GM18870 (cell line): ENCODE data around the gene ZNF239.
"Not testable (repeated sequence)": the region's sequence is repeated elsewhere in the genome, so short reads cannot be mapped to it uniquely, and the experiment has no call there.

Experiments
- ATAC-seq: cut with Tn5 transposase; IDR thresholded peaks from one replicate; pipeline ENCODE4 v1.9.1; 2021; ENCODE audit warnings: moderate library complexity; ENCODE audit not compliant: unreplicated experiment

ZNF239 gene

DNA sequence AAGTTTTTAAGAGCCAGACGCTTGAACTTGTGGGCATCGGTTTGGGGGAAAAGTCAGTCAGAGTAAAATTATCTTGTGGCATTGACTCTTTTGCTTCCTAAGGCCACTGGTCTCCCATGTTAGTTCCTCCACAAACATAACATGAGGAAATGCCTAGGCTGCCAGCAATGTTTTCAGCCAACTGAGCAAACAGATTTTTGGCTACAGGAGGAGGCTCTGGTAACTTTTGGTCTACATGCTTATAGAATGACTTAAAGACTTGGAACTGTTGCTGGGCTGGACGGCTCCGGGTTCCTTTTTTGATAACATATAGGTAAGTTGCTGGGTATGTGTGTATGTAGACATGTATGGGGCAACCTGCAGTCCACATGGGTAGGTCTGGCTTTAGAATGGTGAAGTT, 9.6 kb upstream of the ZNF239 start:
- ATAC-seq: no peak

DNA sequence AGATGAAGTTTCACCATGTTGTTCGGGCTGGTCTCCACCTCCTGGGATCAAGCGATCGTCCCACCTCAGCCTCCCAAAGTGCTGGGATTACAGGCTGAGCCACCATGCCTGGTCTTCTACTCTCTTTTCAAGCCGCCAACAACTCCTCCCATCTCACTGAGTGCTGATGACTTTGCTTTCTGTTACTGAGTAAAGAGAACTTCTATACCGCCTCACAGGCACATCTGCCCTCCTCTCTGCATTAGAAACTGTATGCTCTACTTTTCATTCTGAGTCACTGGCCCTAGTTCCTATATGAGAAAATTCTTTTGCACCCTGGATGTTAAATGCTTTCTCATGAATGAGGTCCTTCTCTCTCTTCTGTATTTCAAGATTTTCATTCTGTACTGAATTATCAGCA, 2.2 kb upstream of the ZNF239 start:
- no peak for ATAC-seq

DNA sequence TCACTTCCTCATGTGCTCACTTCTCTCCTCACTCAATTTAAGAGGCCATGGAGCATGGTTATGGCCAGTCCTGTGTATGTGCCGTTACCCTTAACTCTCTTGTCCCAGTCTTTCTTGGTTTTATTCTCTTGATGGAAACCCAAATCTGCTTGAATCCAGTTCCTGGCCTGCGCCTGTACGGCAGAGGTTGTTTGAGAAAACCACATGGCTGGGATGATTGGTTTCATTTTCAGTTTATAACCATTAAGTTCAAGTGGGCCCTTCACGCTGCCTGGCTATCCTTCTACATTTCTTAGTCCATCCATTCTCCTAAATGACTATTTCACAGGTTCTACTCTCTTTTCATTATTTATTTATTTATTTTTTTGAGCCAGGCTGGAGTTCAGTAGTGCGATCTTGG, 1.6 kb upstream of the ZNF239 start:
- ATAC-seq: no peak

DNA sequence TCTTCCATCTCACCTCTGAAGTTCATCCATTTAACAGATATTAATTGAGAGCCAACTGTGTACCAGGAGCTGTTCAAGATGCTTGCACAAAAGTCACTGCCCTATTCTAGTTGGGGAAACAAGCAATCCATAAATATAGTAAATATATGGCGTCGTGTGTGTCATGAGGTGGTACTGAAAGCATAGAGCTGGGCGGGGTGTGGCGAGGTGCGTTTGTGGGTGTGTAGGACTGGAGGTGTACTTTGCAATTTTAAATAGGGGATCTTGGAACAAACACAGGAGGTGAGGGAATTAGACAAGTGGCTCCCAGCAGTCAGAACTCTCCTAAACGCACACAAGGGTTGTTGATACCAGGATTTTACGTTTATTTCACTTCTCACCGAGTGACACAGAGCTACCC, 490 bp upstream of the ZNF239 start:
- ATAC-seq: no peak

DNA sequence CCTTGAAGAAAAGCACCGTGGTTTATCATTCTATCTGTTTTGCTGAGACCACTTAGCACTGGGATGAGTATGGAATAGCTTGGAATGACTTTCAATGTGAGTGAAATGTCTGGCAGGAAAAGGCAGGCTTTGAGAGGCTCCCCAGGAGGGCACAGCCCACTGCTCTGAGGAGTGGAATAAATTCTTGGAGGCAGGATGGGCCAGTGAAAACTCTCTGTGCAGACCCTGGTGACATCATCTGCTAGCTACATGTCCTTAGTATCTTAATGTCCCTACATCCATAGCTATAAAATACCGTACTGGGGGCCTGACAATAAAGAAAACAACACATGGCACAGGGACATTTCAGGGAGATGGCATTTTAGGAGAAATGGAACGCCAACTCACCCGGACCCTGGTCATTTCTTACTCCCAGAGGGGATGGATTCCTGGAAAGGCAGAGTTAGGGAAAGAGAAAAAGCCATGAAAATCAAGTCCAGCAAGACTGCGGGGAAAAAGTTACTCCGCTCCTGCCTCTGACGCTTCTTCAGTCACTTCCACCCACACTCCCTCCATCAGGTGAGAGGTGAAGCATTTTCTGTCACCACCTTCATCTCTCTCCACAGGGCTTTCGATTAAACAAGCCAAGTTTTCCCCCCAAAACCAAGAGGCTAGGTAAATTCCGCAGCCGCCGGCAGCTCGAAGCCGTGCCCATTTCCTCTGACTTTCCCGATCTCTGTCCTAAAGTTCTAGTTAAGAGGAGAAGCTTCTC, 991 bp downstream of the ZNF239 start:
- no peak for ATAC-seq

DNA sequence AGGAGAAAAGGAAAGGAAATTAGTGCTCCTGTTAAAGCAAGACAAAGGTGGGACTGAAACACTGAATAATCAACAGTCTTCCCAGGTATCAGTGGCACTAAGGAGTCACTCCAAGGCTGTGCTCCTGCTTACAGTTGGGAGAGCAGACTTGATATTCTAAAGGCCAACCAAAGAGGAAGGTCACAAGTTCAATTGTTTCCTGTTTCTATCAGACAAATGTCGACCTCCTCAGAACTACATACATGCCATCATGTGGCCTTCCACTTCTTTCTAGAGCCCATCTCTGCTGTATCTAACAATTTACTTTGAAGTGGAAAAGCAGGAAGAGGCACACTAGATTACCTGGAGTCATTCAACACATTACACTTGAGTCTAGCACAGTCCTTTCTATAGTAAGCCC, 3.4 kb downstream of the ZNF239 start:
- ATAC-seq: no peak

DNA sequence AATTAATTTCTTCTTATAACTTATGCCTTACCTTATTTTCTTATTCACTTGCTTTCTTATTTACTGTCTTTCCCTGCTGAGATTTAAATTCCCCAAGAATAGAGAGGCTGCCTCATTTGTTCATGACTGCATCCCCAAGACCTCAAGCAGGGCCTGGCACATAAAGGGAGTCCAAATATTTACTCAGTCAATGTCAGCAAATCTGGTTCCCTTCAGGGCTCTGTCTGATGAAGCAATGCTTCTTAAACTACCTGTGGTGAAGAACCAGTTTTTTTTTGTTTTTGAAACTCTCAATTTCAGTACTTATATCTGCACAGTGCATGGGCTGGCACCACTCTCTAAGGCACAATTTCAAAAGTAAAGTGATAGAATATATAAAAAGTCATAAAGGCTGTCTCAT, 4.7 kb downstream of the ZNF239 start:
- ATAC-seq: no peak

DNA sequence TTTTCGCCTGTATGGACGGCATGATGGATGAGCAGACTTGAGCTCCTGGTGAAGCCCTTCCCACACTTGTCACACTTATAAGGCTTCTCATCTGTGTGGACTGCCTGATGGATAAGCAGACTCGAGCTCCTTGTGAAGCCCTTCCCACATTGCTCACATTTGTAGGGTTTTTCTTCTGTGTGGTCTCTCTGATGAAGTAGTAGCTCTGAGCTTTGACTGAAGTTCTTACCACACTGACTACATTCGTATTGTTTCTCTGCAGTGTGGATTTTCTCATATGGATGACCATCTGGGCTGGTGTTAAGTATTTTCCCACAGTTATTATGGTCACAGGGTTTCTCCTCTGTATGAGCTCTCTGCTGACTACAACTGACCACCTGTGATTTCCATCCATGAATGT, 17.2 kb downstream of the ZNF239 start:
- no peak for ATAC-seq

DNA sequence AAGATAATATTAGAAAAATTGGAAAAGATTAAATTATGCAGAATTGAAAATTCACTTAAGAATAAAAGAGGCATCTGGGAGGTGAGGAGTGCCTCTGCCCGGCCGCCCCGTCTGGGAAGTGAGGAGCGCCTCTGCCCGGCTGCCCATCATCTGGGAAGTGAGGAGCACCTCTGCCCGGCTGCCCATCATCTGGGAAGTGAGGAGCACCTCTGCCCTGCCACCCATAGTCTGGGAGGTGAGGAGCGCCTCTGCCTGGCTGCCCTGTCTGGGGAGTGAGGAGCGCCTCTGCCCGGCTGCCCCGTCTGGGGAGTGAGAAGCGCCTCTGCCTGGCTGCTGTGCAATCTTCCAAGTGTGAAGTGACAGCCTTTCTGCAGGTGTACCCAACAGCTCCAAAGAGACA, 30.7 kb downstream of the ZNF239 start:
- ATAC-seq: not testable (repeated sequence)

DNA sequence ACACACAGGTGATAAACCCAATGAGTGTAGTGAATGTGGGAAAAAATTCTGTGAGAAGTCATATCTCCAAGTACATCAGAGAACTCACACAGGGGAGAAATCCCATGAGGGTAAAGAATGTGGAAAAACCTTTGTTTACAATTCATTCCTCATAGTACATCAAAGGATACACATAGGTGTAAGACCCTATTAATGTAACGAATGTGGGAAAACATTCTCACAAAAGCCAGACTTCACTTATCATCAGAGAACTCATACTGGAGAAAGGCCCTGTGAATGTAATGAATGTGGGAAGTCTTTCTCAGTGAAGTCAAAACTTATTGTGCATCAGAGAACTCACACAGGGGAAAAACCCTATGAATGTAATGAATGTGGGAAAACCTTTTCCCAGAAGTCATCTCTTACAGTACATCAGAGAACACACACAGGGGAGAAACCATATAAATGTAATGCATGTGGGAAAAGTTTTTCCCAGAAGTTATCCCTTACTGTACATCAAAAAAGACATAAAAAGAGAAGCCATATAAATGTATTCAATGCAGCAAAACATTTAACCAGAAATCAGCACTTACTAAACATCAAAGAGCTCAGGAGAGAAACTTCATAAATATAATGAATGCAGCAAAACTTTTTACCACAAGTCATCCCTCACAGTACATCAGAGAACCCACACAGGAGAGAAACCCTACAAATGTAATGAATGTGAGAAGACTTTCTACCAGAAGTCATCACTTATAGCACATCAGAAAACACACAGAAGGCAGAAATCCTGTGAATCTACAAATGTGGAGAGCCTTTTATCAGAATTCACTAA, 49.8 kb downstream of the ZNF239 start:
- ATAC-seq: no peak
